CD4-positive, alpha-beta memory T cell (primary cell): ENCODE data around the gene RFX5. TPM values are rescaled to one million over a fixed set of nuclear protein-coding genes. Genes with fewer than 3 reads are reported as not detected.
"Not testable (repeated sequence)": the region's sequence is repeated elsewhere in the genome, so short reads cannot be mapped to it uniquely, and the experiment has no call there.

Experiments used
- CTCF ChIA-PET: fragments of 350-600 bp; sonication (Branson Sonifier 250); formaldehyde crosslinking; loops from one replicate; lab custom pipeline; 2021; ENCODE audit warnings: inconsistent platforms; ENCODE audit not compliant: partially characterized antibody; lab: Charles Lee
- POLR2A ChIA-PET: fragments of 350-600 bp; sonication (Branson Sonifier 250); formaldehyde crosslinking; loops from one replicate; lab custom pipeline; 2021; ENCODE audit not compliant: partially characterized antibody; lab: Charles Lee
- DNase-seq, 5 donors: peaks; one replicate each; pipeline versions ENCODE4 v3.0.0 to v3.0.0-alpha.2; 2020 to 2022; ENCODE audit warnings: mixed read lengths in 1 of 5
- H3K27ac ChIP-seq: one replicate; pipeline ENCODE4 v1.7.0; 2013; ENCODE audit warnings: low read depth, low read length
- H3K27me3 ChIP-seq: 2 replicates; pipeline ENCODE4 v1.7.0; 2013; ENCODE audit warnings: mild to moderate bottlenecking, low read length, moderate library complexity; ENCODE audit not compliant: insufficient read depth
- H3K36me3 ChIP-seq: 2 replicates; pipeline ENCODE4 v1.7.0; 2013; ENCODE audit warnings: mild to moderate bottlenecking, low read length, moderate library complexity; ENCODE audit not compliant: insufficient read depth
- H3K4me1 ChIP-seq: 2 replicates; pipeline ENCODE4 v1.7.0; 2013; ENCODE audit warnings: mild to moderate bottlenecking, low read length, moderate library complexity; ENCODE audit not compliant: insufficient read depth
- H3K4me3 ChIP-seq, 2 donors: one replicate each; pipeline ENCODE4 v1.7.0; 2013; ENCODE audit warnings: low read length in 2 of 2, mild to moderate bottlenecking in 1 of 2
- H3K9me3 ChIP-seq, 2 donors: one replicate each; pipeline ENCODE4 v1.7.0; 2013; ENCODE audit warnings: low read length in 2 of 2, control low read depth in 1 of 2; ENCODE audit not compliant: control insufficient read depth in 1 of 2
- H3K27ac Mint-ChIP-seq, 7 donors: one replicate each; pipeline ENCODE4 v1.8.0; 2020 to 2021; ENCODE audit warnings: mixed read lengths in 7 of 7, mild to moderate bottlenecking in 6 of 7, inconsistent platforms in 3 of 7, moderate library complexity in 3 of 7
- H3K27me3 Mint-ChIP-seq, 2 donors: one replicate each; pipeline ENCODE4 v1.8.0; 2020 to 2021; ENCODE audit warnings: mixed read lengths in 2 of 2
- H3K36me3 Mint-ChIP-seq, 2 donors: one replicate each; pipeline ENCODE4 v1.8.0; 2020 to 2021; ENCODE audit warnings: mixed read lengths in 2 of 2, inconsistent platforms in 1 of 2, mild to moderate bottlenecking in 1 of 2
- H3K4me1 Mint-ChIP-seq, 4 donors: one replicate each; pipeline ENCODE4 v1.8.0; 2020 to 2021; ENCODE audit warnings: mixed read lengths in 4 of 4, mild to moderate bottlenecking in 1 of 4
- H3K4me3 Mint-ChIP-seq, 8 donors: one replicate each; pipeline ENCODE4 v1.8.0; 2020 to 2021; ENCODE audit warnings: mixed read lengths in 8 of 8, mild to moderate bottlenecking in 7 of 8, moderate library complexity in 6 of 8, inconsistent platforms in 3 of 8
- H3K9me3 Mint-ChIP-seq, 8 donors: one replicate each; pipeline ENCODE4 v1.8.0; 2020 to 2021; ENCODE audit warnings: mixed read lengths in 8 of 8, mild to moderate bottlenecking in 5 of 8, inconsistent platforms in 3 of 8, moderate library complexity in 1 of 8
- intact Hi-C: fragments of 100-400 bp; cut with micrococcal nuclease; formaldehyde crosslinking; loops from one replicate; pipeline ENCODE4 v1.15.1; 2023
- polyA plus RNA-seq, 2 donors: library from polyadenylated mRNA; unstranded; fragments of 300-500 nt; fragmentation: Illumina TruSeq; gene quantifications; one replicate each; pipeline ENCODE4 v1.2.3, GENCODE V29; 2021
- total RNA-seq, 2 experiments: library from RNA; stranded (reverse); gene quantifications; one replicate each; pipeline ENCODE4 v1.2.3, GENCODE V29; 2021

The RFX5 gene
- total RNA-seq = 10 to 100 TPM; 56.3 to 64.3 TPM
- polyA plus RNA-seq = 10 to 100 TPM; 32.1 to 33.6 TPM

GRCh38 chr1:151346769-151347522, at the start of gene RFX5:
Gene RFX5, minus strand, starts transcription at chr1:151347252. Its CDS starts 932 bp downstream, at chr1:151346320.
- intact Hi-C loops = loop anchor here (1.0 to 10.0 kb wide), 7 partner anchors 20 to 272 kb away; partner anchors contain the start of genes GABPB2, PI4KB, PIP5K1A and PSMB4
- Histone ChIP-seq H3K27ac (peak within 1 kb of the TSS; percentile 97), H3K4me1 (peaks cover 28% of the 10 kb centered on the region), H3K27me3 (no peaks in the 10 kb centered on the region), H3K36me3 (peaks cover 26% of the 10 kb centered on the region), H3K9me3 (no peaks in the 10 kb centered on the region), H3K4me3 (peak within 1 kb of the TSS; percentile 59 to 71)
- no peaks in the 10 kb centered on the region for H3K27me3 Mint-ChIP-seq
- peak within 1 kb of the TSS; percentile 96 to 100 (median 98) for H3K27ac Mint-ChIP-seq
- DNase-seq = peak; percentile 93 to 98 (median 97)
- ChIA-PET CTCF (no interaction called here), POLR2A (interaction anchor here (0.5 to 2.2 kb wide), 7 partner anchors 10 to 157 kb away, joined by 3 to 23 read pairs (median 4); partner anchors contain the start of genes PI4KB, PSMB4 and VPS72)
- peaks cover 21 to 44% of the 10 kb centered on the region in 2 donors for H3K36me3 Mint-ChIP-seq
- peaks cover 0 to 5% (median 0%) of the 10 kb centered on the region in 8 donors for H3K9me3 Mint-ChIP-seq
- H3K4me1 Mint-ChIP-seq = peaks cover 22 to 41% (median 31%) of the 10 kb centered on the region in 4 donors
- peak within 1 kb of the TSS; percentile 90 to 98 (median 94) for H3K4me3 Mint-ChIP-seq

DNA sequence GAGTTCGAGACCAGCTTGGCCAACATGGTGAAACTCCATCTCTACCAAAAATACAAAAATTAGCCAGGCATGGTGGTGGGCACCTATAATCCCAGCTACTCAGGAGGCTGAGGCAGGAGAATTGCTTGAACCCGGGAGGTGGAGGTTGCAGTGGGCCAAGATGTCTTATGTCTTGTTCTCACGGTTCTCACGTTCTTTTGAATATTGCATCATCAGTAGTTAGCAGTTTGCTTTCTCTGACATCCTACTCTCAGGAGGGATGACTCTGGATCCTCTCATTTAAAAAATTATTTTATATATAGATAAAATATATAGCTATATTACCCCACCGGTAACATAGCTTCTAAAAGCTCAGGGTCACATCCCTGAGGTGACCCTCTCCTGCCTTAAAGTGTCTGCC, 49.2 kb upstream of the RFX5 start:
- Histone ChIP-seq H3K36me3 (peaks cover 10% of the 10 kb centered on the region), H3K4me1 (peaks cover 19% of the 10 kb centered on the region)
- H3K27ac ChIP-seq, H3K27me3 Mint-ChIP-seq, H3K4me3 ChIP-seq, DNase-seq, H3K9me3 Mint-ChIP-seq, POLR2A ChIA-PET, H3K9me3 ChIP-seq, H3K27me3 ChIP-seq, H3K4me3 Mint-ChIP-seq: not testable (repeated sequence)
- CTCF ChIA-PET = interaction anchor here (1.0 to 2.2 kb wide), 3 partner anchors 56 to 95 kb away, joined by 3 to 8 read pairs (median 7); partner anchors contain the start of gene PI4KB
- H3K27ac Mint-ChIP-seq = peak overlapping the region in 1 of 7 donors; percentile 65
- peaks cover 14 to 22% (median 17%) of the 10 kb centered on the region in 4 donors for H3K4me1 Mint-ChIP-seq
- intact Hi-C loops = loop anchor here (10.0 kb wide), 1 partner anchor 201 kb away; the partner anchor contains the start of genes PIP5K1A and VPS72
- H3K36me3 Mint-ChIP-seq = peaks cover 8 to 19% of the 10 kb centered on the region in 2 donors

DNA sequence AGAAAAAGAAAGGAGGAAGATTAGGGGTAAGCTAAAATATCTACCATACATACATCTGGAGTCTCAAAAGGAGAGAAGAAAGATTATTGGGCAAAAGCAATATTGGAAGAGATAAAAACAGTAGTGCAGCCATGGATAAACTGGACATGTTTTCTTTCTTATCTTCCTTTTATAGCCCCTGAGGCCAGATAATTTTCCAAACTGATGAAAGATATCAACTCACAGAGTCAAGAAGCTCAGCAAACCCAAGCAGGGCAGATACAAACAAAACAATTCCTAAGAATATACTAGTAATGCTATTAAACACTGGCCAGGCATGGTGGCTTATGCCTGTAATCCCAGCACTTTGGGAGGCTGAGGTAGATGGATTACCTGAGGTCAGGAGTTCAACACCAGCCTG, 46.5 kb upstream of the RFX5 start:
- Mint-ChIP-seq H3K27me3 (no peaks in the 10 kb centered on the region), H3K9me3 (no peaks in the 10 kb centered on the region), H3K4me3 (no peak overlapping the region), H3K4me1 (peaks cover 0 to 2% (median 0%) of the 10 kb centered on the region in 4 donors), H3K27ac (no peak overlapping the region), H3K36me3 (no peaks in the 10 kb centered on the region)
- DNase-seq = no peak
- H3K27me3 ChIP-seq = no peaks in the 10 kb centered on the region
- ChIA-PET CTCF (interaction anchor here (0.7 to 1.3 kb wide), 2 partner anchors 8 to 13 kb away, joined by 3 to 7 read pairs; no protein-coding TSS in a partner anchor), POLR2A (no interaction called here)
- intact Hi-C loops = loop anchor here (10.0 kb wide), 1 partner anchor 199 kb away; the partner anchor contains the start of genes PIP5K1A and VPS72
- no peaks in the 10 kb centered on the region for H3K36me3 ChIP-seq
- peaks cover 1% of the 10 kb centered on the region for H3K4me1 ChIP-seq
- H3K9me3 ChIP-seq = no peaks in the 10 kb centered on the region
- H3K4me3 ChIP-seq = no peak overlapping the region
- H3K27ac ChIP-seq = no peak overlapping the region

DNA sequence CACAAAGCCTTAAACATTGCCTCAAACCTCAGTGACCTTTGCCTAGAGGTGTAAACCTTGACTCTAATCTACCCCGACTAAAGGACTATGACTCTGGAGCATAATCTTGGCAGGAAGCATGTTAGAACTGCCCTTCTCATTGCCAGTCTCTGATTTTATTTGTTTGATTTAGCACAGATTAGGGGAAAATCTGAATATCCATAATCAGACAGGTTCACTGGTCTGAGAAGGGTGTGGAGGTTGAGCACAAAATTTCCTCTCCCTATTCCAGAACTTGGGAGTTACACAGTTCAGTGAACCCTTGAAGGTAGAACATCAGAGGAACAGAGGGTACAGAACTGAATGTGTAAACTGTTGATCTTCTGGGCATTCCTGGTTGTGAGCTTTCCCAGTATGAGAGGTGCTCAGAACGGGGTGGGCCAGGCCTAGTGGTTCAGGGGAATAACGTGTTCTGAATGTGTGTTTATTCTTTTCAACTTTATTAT, 44.1 kb upstream of the RFX5 start:
- Histone ChIP-seq H3K4me1 (no peaks in the 10 kb centered on the region), H3K27me3 (no peaks in the 10 kb centered on the region), H3K36me3 (no peaks in the 10 kb centered on the region), H3K27ac (no peak overlapping the region), H3K4me3 (no peak overlapping the region), H3K9me3 (no peaks in the 10 kb centered on the region)
- Mint-ChIP-seq H3K27me3 (no peaks in the 10 kb centered on the region), H3K36me3 (no peaks in the 10 kb centered on the region), H3K9me3 (no peaks in the 10 kb centered on the region), H3K4me3 (no peak overlapping the region), H3K4me1 (no peaks in the 10 kb centered on the region), H3K27ac (no peak overlapping the region)
- intact Hi-C loops = loop anchor here (10.0 kb wide), 1 partner anchor 196 kb away; the partner anchor contains the start of genes PIP5K1A and VPS72
- CTCF ChIA-PET = no interaction called here
- no peak for DNase-seq
- POLR2A ChIA-PET = no interaction called here

- POLR2A ChIA-PET, H3K36me3 Mint-ChIP-seq, H3K9me3 Mint-ChIP-seq, H3K27ac Mint-ChIP-seq, H3K4me3 ChIP-seq, H3K27me3 ChIP-seq, H3K4me3 Mint-ChIP-seq, H3K4me1 Mint-ChIP-seq, DNase-seq, H3K27me3 Mint-ChIP-seq, H3K36me3 ChIP-seq, H3K4me1 ChIP-seq, H3K9me3 ChIP-seq, H3K27ac ChIP-seq: not testable (repeated sequence)
- CTCF ChIA-PET = interaction anchor here (0.7 kb wide), 1 partner anchor 834 kb away, joined by 3 read pairs; no protein-coding TSS in a partner anchor
- intact Hi-C loops = loop anchor here (10.0 kb wide), 1 partner anchor 196 kb away; the partner anchor contains the start of genes PIP5K1A and VPS72
Observed at GRCh38 chr1:151390221-151391078, 43.4 kb upstream of the RFX5 start.

GRCh38 chr1:151386002-151386401, 39.0 kb upstream of the RFX5 start:
- H3K9me3 Mint-ChIP-seq = no peaks in the 10 kb centered on the region
- no peak overlapping the region for H3K27ac ChIP-seq
- no peaks in the 10 kb centered on the region for H3K36me3 ChIP-seq
- no peak overlapping the region for H3K4me3 Mint-ChIP-seq
- no peaks in the 10 kb centered on the region for H3K4me1 ChIP-seq
- no peak for DNase-seq
- no peaks in the 10 kb centered on the region for H3K27me3 Mint-ChIP-seq
- intact Hi-C loops = no loop called here
- H3K36me3 Mint-ChIP-seq = no peaks in the 10 kb centered on the region
- no peak overlapping the region for H3K27ac Mint-ChIP-seq
- no peaks in the 10 kb centered on the region for H3K9me3 ChIP-seq
- CTCF ChIA-PET = interaction anchor here (1.0 kb wide), 1 partner anchor 8 kb away, joined by 7 read pairs; no protein-coding TSS in a partner anchor
- H3K27me3 ChIP-seq = no peaks in the 10 kb centered on the region
- POLR2A ChIA-PET = no interaction called here
- no peaks in the 10 kb centered on the region for H3K4me1 Mint-ChIP-seq
- H3K4me3 ChIP-seq = no peak overlapping the region
